SKM-1 treated with dmso at 0.1 percent for 144 hours (cell line): ENCODE results near the gene ZNF888.
"Not testable (repeated sequence)": the region's sequence is repeated elsewhere in the genome, so short reads cannot be mapped to it uniquely, and the experiment has no call there.

Experiments
- DNase-seq: peaks from one replicate; lab custom pipeline; 2025; ENCODE audit not compliant: unreplicated experiment; lab: John Stamatoyannopoulos, UW

The ZNF888 gene

GRCh38 chr19:52922841-52923777, at the start of gene ZNF888:
Gene ZNF888 (minus strand): TSS chr19:52923428. CDS start chr19:52917873, 5,555 bp downstream.
- DNase-seq, result peak; percentile 12

- DNase-seq, result no peak
Observed at GRCh38 chr19:52967772-52968171, 44.5 kb upstream of the ZNF888 start.

- no peak for DNase-seq
Observed at GRCh38 chr19:52963247-52963618, 40.0 kb upstream of the ZNF888 start.

DNA sequence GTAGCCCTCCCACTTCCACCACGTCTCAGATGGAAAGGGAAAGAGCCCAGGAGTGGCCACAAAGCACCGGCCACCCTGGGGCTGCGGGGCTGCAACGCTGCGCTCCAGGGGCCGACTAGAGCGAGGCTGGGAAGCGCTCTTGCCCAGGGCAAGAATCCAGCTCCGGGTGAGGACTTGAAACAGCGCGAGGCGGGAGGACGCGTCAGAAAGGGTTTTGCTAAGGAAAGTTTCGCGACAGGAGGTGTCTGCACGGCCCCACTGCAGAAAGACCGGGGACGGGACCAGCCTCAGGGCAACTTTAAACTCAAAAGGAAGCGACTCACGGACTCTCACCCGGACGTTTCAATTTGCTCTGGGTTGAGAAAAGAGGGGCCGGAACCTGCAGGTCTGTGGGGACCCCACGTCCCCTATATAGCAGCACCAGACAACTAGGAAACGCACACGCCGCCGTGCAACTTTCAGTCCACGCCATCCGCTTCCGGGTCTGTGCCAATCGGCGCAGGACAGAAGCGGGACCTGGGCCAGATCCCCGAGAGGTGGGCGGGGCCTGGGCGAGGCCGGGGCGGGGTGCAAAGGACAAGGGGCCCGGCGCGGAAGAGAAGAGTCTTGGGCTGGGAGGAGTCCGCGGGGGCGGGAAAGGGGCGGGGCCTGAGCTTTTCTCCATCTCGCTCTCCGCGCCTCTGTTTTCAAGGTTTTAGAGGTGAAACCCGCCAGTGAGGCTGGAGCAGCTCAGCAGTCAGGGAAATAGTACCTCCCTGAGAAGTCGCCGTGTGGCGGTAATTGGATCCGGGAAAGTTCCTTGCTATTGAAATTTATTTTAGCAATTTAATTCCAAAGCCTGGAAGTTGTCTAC, 39.4 kb upstream of the ZNF888 start, which contains the start of gene ZNF816:
TSS of gene ZNF816 (minus strand) at position 488 of the 853 bp plus-strand sequence. CDS start 6,792 bp downstream, outside the sequence.
- peak; percentile 74 for DNase-seq

- no peak for DNase-seq
Observed at GRCh38 chr19:52961981-52962380, 38.8 kb upstream of the ZNF888 start.

DNA sequence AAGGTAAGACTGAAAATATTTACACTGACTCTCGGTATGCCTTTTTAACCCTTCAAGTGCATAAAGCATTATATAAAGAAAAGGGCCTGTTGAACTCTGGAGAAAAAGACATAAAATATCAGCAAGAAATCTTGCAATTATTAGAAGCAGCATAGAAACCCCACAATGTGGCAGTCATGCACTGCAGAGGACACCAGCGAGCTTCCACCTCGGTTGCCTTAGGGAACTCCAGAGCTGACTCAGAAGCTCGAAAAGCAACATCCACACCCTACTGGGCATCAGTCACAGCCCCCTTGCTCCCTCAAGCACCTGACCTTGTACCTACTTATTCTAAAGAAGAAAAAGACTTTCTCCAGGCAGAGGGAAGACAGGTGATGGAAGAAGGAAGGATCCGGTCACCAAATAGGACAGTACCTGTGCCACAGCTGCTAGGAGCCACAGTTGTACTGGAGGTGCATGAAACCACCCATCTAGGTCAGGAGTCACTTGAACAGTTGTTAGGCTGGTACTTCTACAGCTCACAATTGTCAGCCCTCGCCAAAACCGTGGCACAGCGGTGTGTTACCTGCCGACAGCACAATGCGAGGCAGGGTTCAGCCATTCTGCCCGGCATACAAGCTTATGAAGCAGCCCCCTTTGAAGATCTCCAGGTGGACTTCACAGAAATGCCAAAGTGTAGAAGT, 36.5 kb upstream of the ZNF888 start:
- no peak for DNase-seq

- DNase-seq, result no peak
Observed at GRCh38 chr19:52957591-52957990, 34.4 kb upstream of the ZNF888 start.

DNA sequence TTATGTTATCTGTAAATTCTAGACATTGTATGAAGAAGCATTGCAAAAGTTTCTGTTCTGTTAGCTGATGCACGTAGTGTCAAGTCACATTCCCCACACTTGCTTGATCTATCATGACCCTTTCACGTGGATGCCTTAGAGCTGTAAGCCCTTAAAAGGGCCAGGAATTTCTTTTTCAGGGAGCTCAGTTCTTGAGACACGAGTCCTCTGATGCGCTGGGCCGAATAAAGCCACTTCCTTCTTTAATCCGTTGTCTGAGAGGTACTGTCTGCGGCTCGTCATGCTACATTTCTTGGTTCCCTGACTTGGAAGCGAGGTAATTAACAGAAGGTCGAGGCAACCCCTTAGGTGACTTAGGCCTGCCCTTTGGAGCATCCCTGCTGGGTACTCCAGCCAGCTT, 33.7 kb upstream of the ZNF888 start:
- no peak for DNase-seq

DNA sequence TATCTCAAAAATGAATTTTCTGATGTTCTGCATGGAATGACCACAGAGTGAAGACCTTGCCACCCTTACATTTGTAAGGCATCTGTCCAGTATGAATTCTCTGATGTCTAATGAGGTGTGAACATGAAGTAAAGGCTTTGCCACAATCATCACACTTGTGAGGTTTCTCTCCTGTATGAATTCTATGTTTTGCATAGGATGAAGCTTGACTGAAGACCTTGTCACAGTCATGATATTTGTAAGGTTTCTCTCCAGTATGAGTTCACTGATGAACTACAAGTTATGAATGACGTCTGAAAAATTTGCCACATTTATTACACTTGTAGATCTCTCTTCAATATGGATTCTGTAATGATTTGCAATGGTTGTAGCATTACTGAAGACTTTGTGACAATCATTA, 26.2 kb upstream of the ZNF888 start:
- no peak for DNase-seq

GRCh38 chr19:52948025-52948770, 25.0 kb upstream of the ZNF888 start:
- DNase-seq, result no peak

GRCh38 chr19:52946322-52947310, 23.4 kb upstream of the ZNF888 start:
- DNase-seq, result no peak

- no peak for DNase-seq
Observed at GRCh38 chr19:52945652-52946321, 22.6 kb upstream of the ZNF888 start.

- DNase-seq, result not testable (repeated sequence)
Observed at GRCh38 chr19:52944703-52945493, 21.7 kb upstream of the ZNF888 start.

DNA sequence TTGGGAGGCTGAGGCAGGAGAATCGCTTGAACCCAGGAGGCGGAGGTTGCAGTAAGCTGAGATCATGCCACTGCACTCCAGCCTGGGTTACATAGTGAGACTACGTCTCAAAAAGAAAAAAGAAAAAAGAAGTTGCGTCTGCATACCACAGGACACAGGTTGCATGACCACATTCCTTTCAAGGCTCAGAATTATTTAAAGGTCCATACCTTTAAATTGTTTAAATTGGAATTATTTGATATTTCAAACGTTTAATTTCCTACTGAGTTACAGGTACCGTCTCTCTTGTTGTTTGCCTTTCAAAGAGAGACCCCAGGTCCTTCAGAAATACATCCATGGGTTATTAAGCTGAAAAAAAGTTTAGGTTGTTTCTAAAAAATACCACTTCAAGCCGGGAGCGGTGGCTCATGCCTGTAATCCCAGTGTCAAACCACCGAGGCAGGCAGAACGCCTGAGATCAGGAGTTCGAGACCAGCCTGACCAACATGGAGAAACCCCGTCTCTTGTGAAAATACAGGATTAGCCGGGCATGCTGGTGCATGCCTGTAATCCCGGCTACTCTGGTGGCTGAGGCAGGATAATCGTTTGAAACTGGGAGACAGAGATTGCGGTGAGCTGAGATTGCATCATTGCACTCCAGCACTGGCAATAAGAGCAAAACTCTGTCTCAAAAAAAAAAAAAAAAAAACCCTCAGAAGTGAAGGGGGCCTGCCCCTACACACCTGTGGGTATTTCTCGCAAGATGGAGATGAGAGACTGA, 20.8 kb upstream of the ZNF888 start:
- no peak for DNase-seq

- DNase-seq, result no peak
Observed at GRCh38 chr19:52943134-52943883, 20.1 kb upstream of the ZNF888 start.

DNA sequence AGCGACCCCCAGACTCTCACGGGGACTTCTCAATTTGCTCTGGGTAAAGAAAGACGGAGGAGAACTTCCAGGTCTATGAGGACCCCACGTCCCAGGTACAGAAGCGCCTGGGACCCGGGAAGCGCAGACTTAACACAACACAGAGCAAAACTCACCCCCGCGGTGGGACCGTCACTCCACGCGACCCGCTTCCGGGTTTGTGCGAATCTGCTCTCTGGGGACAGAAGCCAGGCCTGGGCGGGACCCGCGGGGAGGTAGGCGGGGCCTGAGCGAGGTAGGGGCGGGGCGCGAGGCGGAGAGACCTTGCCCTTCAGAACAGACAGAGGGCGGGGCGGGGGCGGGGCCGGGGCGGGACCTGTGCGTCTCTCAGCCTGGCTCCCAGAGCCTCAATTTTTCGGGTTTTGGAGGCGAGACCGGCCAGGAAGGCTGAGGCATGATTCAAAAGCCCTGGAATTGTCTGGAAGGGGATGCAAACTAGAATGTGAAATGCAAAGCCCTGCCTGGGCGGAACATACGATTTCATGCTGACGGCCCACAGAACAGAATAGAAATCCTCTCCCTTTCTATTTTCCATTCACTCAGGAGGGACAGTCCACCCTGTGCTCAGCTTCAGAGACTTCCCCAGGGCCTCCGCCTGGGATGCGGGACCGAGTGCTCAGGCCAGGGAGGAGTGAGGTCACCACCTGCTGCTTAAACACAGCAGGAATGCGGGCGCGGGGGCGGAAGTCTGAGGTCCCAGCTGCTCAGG, 19.3 kb upstream of the ZNF888 start:
- DNase-seq, result peak; percentile 6
